MCF 10A (cell line): ENCODE measurements around the gene MIER2. TPM values are rescaled to one million over a fixed set of nuclear protein-coding genes. Genes with fewer than 3 reads are reported as not detected.
A peak's percentile ranks its signal among the peaks of the same experiment; 100 is the strongest.

ENCODE experiments used
- BruUV-seq: library from RNA; stranded (reverse); fragments of 400-500 nt; replicated peaks from 2 replicates; lab custom pipeline; 2021; lab: Mats Ljungman, UMichigan
- CTCF ChIA-PET: fragments of 300-600 bp; sonication (Branson Sonifier 250); formaldehyde crosslinking; extraction: SDS; loops from one replicate; lab custom pipeline; 2021; ENCODE audit warnings: antibody characterized with exemption, inconsistent platforms; lab: Yijun Ruan, JAX
- POLR2A ChIA-PET: fragments of 300-600, 350-650 bp; sonication (Branson Sonifier 250); formaldehyde crosslinking; extraction: SDS; loops from one replicate; lab custom pipeline; 2020; ENCODE audit warnings: antibody characterized with exemption, inconsistent platforms; lab: Yijun Ruan, JAX
- DNase-seq: peaks from one replicate; pipeline ENCODE4 v3.0.0-alpha.2; 2018; ENCODE audit not compliant: unreplicated experiment
- H3K27ac Mint-ChIP-seq: one replicate; pipeline ENCODE4 v1.8.0; 2022; ENCODE audit warnings: mild to moderate bottlenecking, low read depth, mixed read lengths; ENCODE audit not compliant: unreplicated experiment
- H3K27me3 Mint-ChIP-seq: one replicate; pipeline ENCODE4 v1.8.0; 2022; ENCODE audit warnings: mixed read lengths; ENCODE audit not compliant: insufficient read depth, unreplicated experiment
- H3K36me3 Mint-ChIP-seq: one replicate; pipeline ENCODE4 v1.8.0; 2022; ENCODE audit warnings: mild to moderate bottlenecking, moderate library complexity, mixed read lengths; ENCODE audit not compliant: insufficient read depth, unreplicated experiment
- H3K4me1 Mint-ChIP-seq: one replicate; pipeline ENCODE4 v1.8.0; 2022; ENCODE audit warnings: mixed read lengths; ENCODE audit not compliant: insufficient read depth, unreplicated experiment
- H3K4me3 Mint-ChIP-seq: one replicate; pipeline ENCODE4 v1.8.0; 2022; ENCODE audit warnings: mild to moderate bottlenecking, moderate library complexity, mixed read lengths; ENCODE audit not compliant: unreplicated experiment
- H3K9me3 Mint-ChIP-seq: one replicate; pipeline ENCODE4 v1.8.0; 2022; ENCODE audit warnings: mixed read lengths; ENCODE audit not compliant: unreplicated experiment
- intact Hi-C: fragments of 100-400 bp; cut with micrococcal nuclease; formaldehyde crosslinking; loops from 2 replicates; pipeline ENCODE4 v1.14.1; 2022
- total RNA-seq: library from RNA; stranded (reverse); gene quantifications from 2 replicates; pipeline ENCODE4 v1.2.3, GENCODE V29; 2022
- TF ChIP-seq, protein P1 (sequence below): fragments of 200-600 bp; IDR thresholded peaks from one replicate; pipeline ENCODE4 v1.8.0; 2022; ENCODE audit warnings: antibody characterized with exemption, mild to moderate bottlenecking; ENCODE audit not compliant: unreplicated experiment

Gene MIER2
- total RNA-seq, 1 experiment from 2014 or later = 24.2 TPM

DNA sequence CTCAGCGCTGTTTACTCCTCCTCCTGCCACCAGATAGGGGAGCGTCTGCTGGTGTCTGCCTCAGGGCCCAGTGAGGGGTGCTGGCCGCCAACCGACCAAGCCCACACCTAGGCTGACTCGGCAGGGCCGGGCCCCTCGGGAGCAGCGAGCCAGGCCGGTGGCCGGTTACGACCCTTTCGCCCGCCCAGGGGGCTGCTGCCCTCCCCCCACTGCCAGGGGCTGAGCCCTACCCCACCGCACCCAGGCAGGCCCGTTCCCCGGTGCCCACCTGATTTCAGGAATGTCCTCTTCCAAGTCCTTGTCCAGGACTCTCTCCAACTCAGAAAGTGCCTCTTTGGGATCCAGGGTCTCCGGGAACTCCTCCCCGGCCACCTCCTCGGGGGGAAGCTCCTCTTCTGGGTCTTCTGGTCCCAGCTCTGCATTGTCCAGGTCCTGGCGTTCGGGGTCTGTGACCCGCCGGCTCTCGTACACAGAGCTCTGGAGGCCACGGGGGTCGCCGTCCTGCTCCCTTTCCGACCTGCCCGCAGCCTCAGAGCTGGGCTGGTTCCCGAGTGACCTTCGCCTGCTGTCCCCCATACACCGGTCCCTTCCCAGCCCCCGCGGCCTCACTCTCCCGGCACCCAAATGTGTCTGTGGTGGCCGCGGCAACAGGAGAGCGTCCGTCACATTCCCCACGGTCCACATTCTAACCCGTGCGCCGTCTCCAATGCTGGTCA, 31.0 kb upstream of the MIER2 start:
- peaks cover 3% of the 10 kb centered on the region for H3K9me3 Mint-ChIP-seq
- H3K36me3 Mint-ChIP-seq = no peaks in the 10 kb centered on the region
- H3K4me3 Mint-ChIP-seq = no peak overlapping the region
- H3K27me3 Mint-ChIP-seq = no peaks in the 10 kb centered on the region
- intact Hi-C loops = no loop called here
- CTCF ChIA-PET = no interaction called here
- no TSS peak for BruUV-seq
- H3K27ac Mint-ChIP-seq = no peak overlapping the region
- POLR2A ChIA-PET = no interaction called here
- peaks cover 10% of the 10 kb centered on the region for H3K4me1 Mint-ChIP-seq
- TF ChIP-seq, protein P1, sequence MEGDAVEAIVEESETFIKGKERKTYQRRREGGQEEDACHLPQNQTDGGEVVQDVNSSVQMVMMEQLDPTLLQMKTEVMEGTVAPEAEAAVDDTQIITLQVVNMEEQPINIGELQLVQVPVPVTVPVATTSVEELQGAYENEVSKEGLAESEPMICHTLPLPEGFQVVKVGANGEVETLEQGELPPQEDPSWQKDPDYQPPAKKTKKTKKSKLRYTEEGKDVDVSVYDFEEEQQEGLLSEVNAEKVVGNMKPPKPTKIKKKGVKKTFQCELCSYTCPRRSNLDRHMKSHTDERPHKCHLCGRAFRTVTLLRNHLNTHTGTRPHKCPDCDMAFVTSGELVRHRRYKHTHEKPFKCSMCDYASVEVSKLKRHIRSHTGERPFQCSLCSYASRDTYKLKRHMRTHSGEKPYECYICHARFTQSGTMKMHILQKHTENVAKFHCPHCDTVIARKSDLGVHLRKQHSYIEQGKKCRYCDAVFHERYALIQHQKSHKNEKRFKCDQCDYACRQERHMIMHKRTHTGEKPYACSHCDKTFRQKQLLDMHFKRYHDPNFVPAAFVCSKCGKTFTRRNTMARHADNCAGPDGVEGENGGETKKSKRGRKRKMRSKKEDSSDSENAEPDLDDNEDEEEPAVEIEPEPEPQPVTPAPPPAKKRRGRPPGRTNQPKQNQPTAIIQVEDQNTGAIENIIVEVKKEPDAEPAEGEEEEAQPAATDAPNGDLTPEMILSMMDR = no peak
- DNase-seq = no peak

DNA sequence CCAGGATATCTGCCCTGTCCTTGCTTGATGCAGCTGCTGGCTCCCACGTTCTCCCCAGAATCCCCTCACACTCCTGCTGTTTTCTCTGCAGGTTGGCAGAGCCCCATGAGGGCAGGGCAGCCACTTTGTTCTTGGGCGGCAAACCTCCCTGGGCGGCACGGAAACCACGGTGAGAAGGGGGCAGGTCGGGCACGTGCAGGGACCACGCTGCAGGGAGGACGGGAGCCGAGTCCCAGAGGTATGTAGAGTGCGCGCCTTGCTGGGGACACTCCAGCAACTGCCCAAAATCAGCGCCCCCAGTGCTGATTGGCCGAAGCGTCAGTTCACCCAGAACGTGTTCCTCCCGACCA, 30.3 kb upstream of the MIER2 start:
- no peaks in the 10 kb centered on the region for H3K36me3 Mint-ChIP-seq
- no peak overlapping the region for H3K4me3 Mint-ChIP-seq
- no peak overlapping the region for H3K27ac Mint-ChIP-seq
- peaks cover 10% of the 10 kb centered on the region for H3K4me1 Mint-ChIP-seq
- TF ChIP-seq, protein P1 = no peak
- CTCF ChIA-PET = no interaction called here
- intact Hi-C loops = no loop called here
- no peak for DNase-seq
- no TSS peak for BruUV-seq
- POLR2A ChIA-PET = no interaction called here
- no peaks in the 10 kb centered on the region for H3K27me3 Mint-ChIP-seq
- H3K9me3 Mint-ChIP-seq = no peaks in the 10 kb centered on the region

DNA sequence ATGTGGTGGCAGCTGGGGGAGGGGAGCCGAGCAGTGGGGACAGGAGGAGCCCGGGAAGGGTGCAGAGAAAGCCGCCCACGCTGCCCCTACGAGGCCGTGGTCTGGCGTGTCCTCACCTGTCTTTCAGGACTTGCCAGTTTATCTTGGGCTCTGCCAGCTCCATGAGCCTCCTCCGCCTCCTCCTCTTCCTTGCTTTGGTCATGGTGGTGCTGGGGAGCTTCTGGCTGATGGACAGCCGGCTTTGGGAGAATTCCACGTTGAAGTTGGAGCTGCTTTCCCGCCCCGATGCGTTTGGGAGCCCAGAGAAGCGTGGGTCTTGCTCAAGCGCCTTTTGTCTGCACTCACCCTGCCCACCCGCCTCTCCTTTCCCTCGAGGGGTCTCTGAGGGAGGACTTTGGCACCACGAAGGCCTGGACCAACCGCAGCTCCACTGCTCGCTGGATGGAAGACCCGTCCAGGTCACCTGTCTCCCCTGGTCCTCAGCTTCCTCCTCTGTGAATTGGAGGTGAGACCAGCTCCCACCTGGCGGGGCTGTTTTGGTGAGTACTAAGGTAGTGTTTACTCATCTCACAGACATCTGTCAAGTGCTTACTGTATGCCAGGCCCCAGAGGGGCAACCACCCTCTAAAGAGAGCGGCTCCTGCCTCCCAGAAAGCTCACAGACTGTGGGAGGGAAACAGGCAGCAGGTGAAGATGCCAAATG, 29.7 kb upstream of the MIER2 start:
- peak; percentile 41 for DNase-seq
- CTCF ChIA-PET = no interaction called here
- H3K36me3 Mint-ChIP-seq = no peaks in the 10 kb centered on the region
- H3K9me3 Mint-ChIP-seq = no peaks in the 10 kb centered on the region
- H3K4me1 Mint-ChIP-seq = peaks cover 10% of the 10 kb centered on the region
- H3K27ac Mint-ChIP-seq = no peak overlapping the region
- H3K4me3 Mint-ChIP-seq = no peak overlapping the region
- H3K27me3 Mint-ChIP-seq = peaks cover 2% of the 10 kb centered on the region
- POLR2A ChIA-PET = interaction anchor here (0.5 kb wide), 1 partner anchor 27 kb away, joined by 3 read pairs; no protein-coding TSS in a partner anchor
- intact Hi-C loops = no loop called here
- TF ChIP-seq, protein P1 = no peak
- no TSS peak for BruUV-seq

DNA sequence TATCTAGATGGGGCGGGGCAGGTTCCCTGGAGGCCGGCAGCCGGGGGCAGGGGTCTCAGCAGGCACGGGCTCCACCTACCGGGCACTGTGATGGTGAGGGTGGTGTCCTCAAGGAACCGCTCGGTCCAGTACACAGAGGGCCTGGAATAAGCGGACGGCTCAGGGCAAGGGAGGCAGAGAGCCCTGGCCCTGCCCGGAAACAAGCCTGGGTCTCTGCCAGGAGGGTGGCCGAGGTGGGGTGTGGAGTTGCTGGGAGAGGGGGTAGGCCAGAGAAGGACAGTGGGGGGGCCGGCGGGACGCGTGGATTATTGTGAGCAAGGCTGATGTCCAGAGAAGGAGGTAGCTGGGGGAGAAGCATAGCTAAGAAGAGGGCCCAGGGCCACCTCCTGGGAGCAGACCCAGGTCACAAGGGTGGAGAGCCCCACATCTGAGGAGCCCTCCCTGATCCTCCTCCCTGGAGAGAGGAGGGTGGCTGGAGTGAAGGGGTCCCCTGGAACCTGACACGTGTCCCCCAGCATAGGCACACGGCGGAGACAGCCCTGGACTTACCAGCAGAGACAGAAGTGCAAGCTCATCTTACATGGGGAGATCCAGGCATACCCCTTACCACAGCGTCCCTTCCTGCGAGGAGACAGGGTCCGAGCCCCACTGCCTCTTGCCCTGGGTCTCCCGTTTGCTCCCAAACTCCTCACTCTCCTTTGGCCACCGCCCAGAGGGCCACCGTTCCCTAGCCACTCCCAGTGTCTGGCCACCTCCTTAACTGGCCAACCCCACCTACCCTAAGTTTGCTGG, 29.0 kb upstream of the MIER2 start:
- Mint-ChIP-seq H3K4me3 (no peak overlapping the region), H3K36me3 (no peaks in the 10 kb centered on the region), H3K4me1 (peaks cover 10% of the 10 kb centered on the region), H3K9me3 (no peaks in the 10 kb centered on the region), H3K27me3 (peaks cover 10% of the 10 kb centered on the region), H3K27ac (no peak overlapping the region)
- CTCF ChIA-PET = no interaction called here
- intact Hi-C loops = no loop called here
- no TSS peak for BruUV-seq
- TF ChIP-seq, protein P1 = no peak
- no peak for DNase-seq
- POLR2A ChIA-PET = no interaction called here
